H9 (cell line): Measurements from ENCODE around the gene CIPC. TPM values are rescaled to one million over a fixed set of nuclear protein-coding genes. Genes with fewer than 3 reads are reported as not detected.

Source experiments
- DNase-seq: peaks from one replicate; pipeline ENCODE4 v3.0.0-alpha.2; 2017
- H2AFZ ChIP-seq: one replicate; pipeline ENCODE4 v1.6.1; 2013; ENCODE audit warnings: mild to moderate bottlenecking, low read length, control low read depth, moderate library complexity
- H2AK5ac ChIP-seq: 2 replicates; pipeline ENCODE4 v1.6.1; 2013; ENCODE audit warnings: low read length, control low read depth, mixed read lengths; ENCODE audit not compliant: insufficient read length
- H2BK120ac ChIP-seq: one replicate; pipeline ENCODE4 v1.6.1; 2013; ENCODE audit warnings: low read depth, mild to moderate bottlenecking, low read length, control low read depth, inconsistent platforms; ENCODE audit not compliant: poor library complexity, severe bottlenecking
- H2BK12ac ChIP-seq: 2 replicates; pipeline ENCODE4 v1.6.1; 2013; ENCODE audit warnings: low read length, control low read depth, mixed read lengths, low read depth; ENCODE audit not compliant: insufficient read length
- H2BK15ac ChIP-seq: 2 replicates; pipeline ENCODE4 v1.6.1; 2013; ENCODE audit warnings: low read depth, low read length, control low read depth
- H2BK20ac ChIP-seq: one replicate; pipeline ENCODE4 v1.6.1; 2013; ENCODE audit warnings: low read depth, mild to moderate bottlenecking, low read length, control low read depth, inconsistent platforms; ENCODE audit not compliant: poor library complexity, severe bottlenecking
- H2BK5ac ChIP-seq: 2 replicates; pipeline ENCODE4 v1.6.1; 2013; ENCODE audit warnings: low read length, control low read depth, mixed read lengths; ENCODE audit not compliant: insufficient read length
- H3K14ac ChIP-seq: 2 replicates; pipeline ENCODE4 v1.6.1; 2013; ENCODE audit warnings: low read length, control low read depth; ENCODE audit not compliant: insufficient read depth
- H3K18ac ChIP-seq: 2 replicates; pipeline ENCODE4 v1.6.1; 2013; ENCODE audit warnings: low read depth, mild to moderate bottlenecking, mixed read lengths, low read length, control low read depth; ENCODE audit not compliant: insufficient read length
- H3K23ac ChIP-seq: 2 replicates; pipeline ENCODE4 v1.6.1; 2013; ENCODE audit warnings: low read length, control low read depth, mixed read lengths, low read depth; ENCODE audit not compliant: insufficient read length
- H3K23me2 ChIP-seq: 2 replicates; pipeline ENCODE4 v1.6.1; 2013; ENCODE audit warnings: low read depth, mild to moderate bottlenecking, mixed read lengths, low read length, control low read depth; ENCODE audit not compliant: insufficient read length, poor library complexity, severe bottlenecking
- H3K27ac ChIP-seq: 2 replicates; pipeline ENCODE4 v1.5.1; 2013; ENCODE audit warnings: low read length, control low read depth, mixed read lengths, low read depth; ENCODE audit not compliant: insufficient read length
- H3K27me3 ChIP-seq: 2 replicates; pipeline ENCODE4 v1.6.1; 2013; ENCODE audit warnings: low read length, control low read depth, inconsistent platforms; ENCODE audit not compliant: insufficient read depth
- H3K4ac ChIP-seq: 2 replicates; pipeline ENCODE4 v1.6.1; 2013; ENCODE audit warnings: low read depth, mild to moderate bottlenecking, control low read depth, inconsistent platforms, low read length, moderate library complexity
- H3K4me1 ChIP-seq: 2 replicates; pipeline ENCODE4 v1.6.1; 2013; ENCODE audit warnings: low read length, control low read depth, inconsistent platforms; ENCODE audit not compliant: insufficient read depth
- H3K4me2 ChIP-seq: 2 replicates; pipeline ENCODE4 v1.6.1; 2013; ENCODE audit warnings: low read length, control low read depth, mixed read lengths; ENCODE audit not compliant: insufficient read length, insufficient read depth
- H3K56ac ChIP-seq: 2 replicates; pipeline ENCODE4 v1.6.1; 2013; ENCODE audit warnings: low read depth, mild to moderate bottlenecking, mixed read lengths, low read length, control low read depth; ENCODE audit not compliant: insufficient read length
- H3K79me1 ChIP-seq: 2 replicates; pipeline ENCODE4 v1.6.1; 2013; ENCODE audit warnings: low read depth, mild to moderate bottlenecking, moderate library complexity, low read length, control low read depth, inconsistent platforms; ENCODE audit not compliant: insufficient read depth, poor library complexity, severe bottlenecking
- H3K79me2 ChIP-seq: 2 replicates; pipeline ENCODE4 v1.6.1; 2013; ENCODE audit warnings: low read length, control low read depth, inconsistent platforms; ENCODE audit not compliant: insufficient read depth
- H3K9ac ChIP-seq: 2 replicates; pipeline ENCODE4 v1.6.1; 2013; ENCODE audit warnings: low read length, control low read depth, mixed read lengths; ENCODE audit not compliant: insufficient read length; ENCODE audit errors: extremely low read depth
- H3K9me3 ChIP-seq: one replicate; pipeline ENCODE4 v1.6.1; 2013; ENCODE audit warnings: low read depth, low read length, inconsistent platforms; ENCODE audit not compliant: control insufficient read depth
- H3T11ph ChIP-seq: one replicate; pipeline ENCODE4 v1.6.1; 2013; ENCODE audit warnings: mild to moderate bottlenecking, low read length, control low read depth, inconsistent platforms
- H4K20me1 ChIP-seq: one replicate; pipeline ENCODE4 v1.6.1; 2013; ENCODE audit not compliant: control insufficient read depth, insufficient read length, insufficient read depth
- H4K5ac ChIP-seq: 2 replicates; pipeline ENCODE4 v1.6.1; 2013; ENCODE audit warnings: low read depth, mild to moderate bottlenecking, mixed read lengths, low read length, control low read depth; ENCODE audit not compliant: insufficient read length
- H4K8ac ChIP-seq: replicated peaks from 2 replicates; pipeline ENCODE4 v1.6.1; 2013; ENCODE audit warnings: low read length, control low read depth, mixed read lengths, low read depth; ENCODE audit not compliant: insufficient read length
- H4K91ac ChIP-seq: 2 replicates; pipeline ENCODE4 v1.6.1; 2013; ENCODE audit warnings: low read depth, mild to moderate bottlenecking, moderate library complexity, mixed read lengths, low read length, control low read depth; ENCODE audit not compliant: insufficient read length
- H3K27ac Mint-ChIP-seq, 3 experiments: 2 replicates in 2 of 3; 3 replicates in 1 of 3; pipeline ENCODE4 v1.8.0; 2020 to 2021; ENCODE audit warnings: mixed read lengths in 3 of 3, mild to moderate bottlenecking in 1 of 3, moderate library complexity in 1 of 3
- H3K27me3 Mint-ChIP-seq: 2 replicates; pipeline ENCODE4 v1.8.0; 2021; ENCODE audit warnings: low read depth, mild to moderate bottlenecking, moderate library complexity, mixed read lengths
- H3K36me3 Mint-ChIP-seq, 3 experiments: 2 replicates in 2 of 3; 3 replicates in 1 of 3; pipeline ENCODE4 v1.8.0; 2020 to 2021; ENCODE audit warnings: low read depth in 3 of 3, mixed read lengths in 3 of 3; ENCODE audit not compliant: insufficient read depth in 1 of 3
- H3K4me1 Mint-ChIP-seq, 2 experiments: 2 replicates each; pipeline ENCODE4 v1.8.0; 2020; ENCODE audit warnings: mixed read lengths in 2 of 2
- H3K4me3 Mint-ChIP-seq, 2 experiments: 2 replicates in 1 of 2; 3 replicates in 1 of 2; pipeline ENCODE4 v1.8.0; 2020 to 2021; ENCODE audit warnings: mild to moderate bottlenecking in 2 of 2, mixed read lengths in 2 of 2, moderate library complexity in 1 of 2
- H3K9me3 Mint-ChIP-seq, 2 experiments: 2 replicates in 1 of 2; 3 replicates in 1 of 2; pipeline ENCODE4 v1.8.0; 2020; ENCODE audit warnings: mild to moderate bottlenecking in 2 of 2, mixed read lengths in 2 of 2, moderate library complexity in 1 of 2
- CTCF ChIP-seq: fragments of 200-600 bp; sonication (generic); conservative IDR thresholded peaks from 3 replicates; pipeline ENCODE4 v1.8.0; 2021; ENCODE audit warnings: antibody characterized with exemption, mild to moderate bottlenecking
- WGBS: extraction: QIAGEN DNeasy Blood & Tissue Kit; methylation state at CpG from one replicate; pipeline ENCODE4 v1.1.7; 2013; ENCODE audit warnings: missing lambda C conversion rate, low lambda C conversion rate, mixed read lengths; ENCODE audit not compliant: insufficient read length; ENCODE audit errors: extremely low coverage; 5-methylcytosine and 5-hydroxymethylcytosine counted together
- total RNA-seq: library from RNA; stranded (reverse); gene quantifications from 2 replicates; pipeline ENCODE4 v1.2.1, GENCODE V29; 2021

The CIPC gene
- total RNA-seq, 1 experiment from 2014 or later, result 23.4 TPM

- H3K4me1 Mint-ChIP-seq, result peaks cover 20 to 25% of the 10 kb centered on the region in 2 experiments
Observed at GRCh38 chr14:77069551-77069950, 28.5 kb upstream of the CIPC start.

More at GRCh38 chr14:77069551-77069950, 28.5 kb upstream of the CIPC start:
- no peak overlapping the region for H2BK120ac ChIP-seq
- no peak overlapping the region for H3K4ac ChIP-seq
- Mint-ChIP-seq H3K9me3 (peaks cover 0 to 3% of the 10 kb centered on the region in 2 experiments; a peak in 3 of 5 replicates), H3K27me3 (peaks cover 1% of the 10 kb centered on the region; the same call in 1 of the 2 replicates), H3K4me3 (no peak overlapping the region), H3K27ac (no peak overlapping the region), H3K36me3 (0 out of 7 replicates have a peak, but pooled peaks cover 0 to 4% (median 3%) of the 10 kb centered on the region in 3 experiments)
- H3K27ac ChIP-seq, result no peak overlapping the region
- no peak overlapping the region for H3K4me2 ChIP-seq
- no peak overlapping the region for H4K91ac ChIP-seq
- no peak overlapping the region for H2BK15ac ChIP-seq
- no peaks in the 10 kb centered on the region for H3K27me3 ChIP-seq
- H2AK5ac ChIP-seq, result no peak overlapping the region
- H3K9ac ChIP-seq, result no peak overlapping the region
- no peak overlapping the region for H2AFZ ChIP-seq
- no peaks in the 10 kb centered on the region for H3K79me1 ChIP-seq
- no peak overlapping the region for H3K14ac ChIP-seq
- H3K23ac ChIP-seq, result no peak overlapping the region
- peaks cover 3% of the 10 kb centered on the region; the same call in 1 of the 2 replicates for H3K4me1 ChIP-seq
- TF ChIP-seq CTCF, result no peak
- WGBS, result no CpG with 5 or more reads among the region's 7 CpGs
- no peak overlapping the region for H2BK5ac ChIP-seq
- no peak overlapping the region for H2BK12ac ChIP-seq
- no peak for DNase-seq
- no peaks in the 10 kb centered on the region for H3K23me2 ChIP-seq
- no peaks in the 10 kb centered on the region for H3K79me2 ChIP-seq
- no peak overlapping the region for H3T11ph ChIP-seq
- H4K5ac ChIP-seq, result no peak overlapping the region
- H4K20me1 ChIP-seq, result no peaks in the 10 kb centered on the region
- no peak overlapping the region for H2BK20ac ChIP-seq
- H3K56ac ChIP-seq, result no peak overlapping the region
- H4K8ac ChIP-seq, result no peak overlapping the region
- no peak overlapping the region for H3K18ac ChIP-seq
- no peaks in the 10 kb centered on the region for H3K9me3 ChIP-seq
